Effector memory CD8-positive, alpha-beta T cell (primary cell): ENCODE measurements around the gene CAPZA1.
"Not testable (repeated sequence)": the region's sequence is repeated elsewhere in the genome, so short reads cannot be mapped to it uniquely, and the experiment has no call there.

Experiments
- ATAC-seq: fragments of 150-1000 bp; cut with Tn5 transposase; replicated peaks from 2 replicates; pipeline ENCODE4 v1.10.0; 2021; ENCODE audit warnings: mild to moderate bottlenecking, moderate library complexity
- DNase-seq, 3 experiments: peaks; one replicate each; pipeline ENCODE4 v3.0.0; 2021
- H3K27ac Mint-ChIP-seq, 2 donors: one replicate each; pipeline ENCODE4 v1.8.0; 2022; ENCODE audit warnings: mild to moderate bottlenecking in 2 of 2, mixed read lengths in 2 of 2, moderate library complexity in 2 of 2
- H3K27me3 Mint-ChIP-seq, 2 donors: one replicate each; pipeline ENCODE4 v1.8.0; 2022; ENCODE audit warnings: mixed read lengths in 2 of 2
- H3K36me3 Mint-ChIP-seq: one replicate; pipeline ENCODE4 v1.8.0; 2022; ENCODE audit warnings: mild to moderate bottlenecking, moderate library complexity, mixed read lengths; ENCODE audit not compliant: insufficient read depth
- H3K4me1 Mint-ChIP-seq, 2 donors: one replicate each; pipeline ENCODE4 v1.8.0; 2022; ENCODE audit warnings: low read depth in 2 of 2, mixed read lengths in 2 of 2
- H3K4me3 Mint-ChIP-seq, 2 donors: one replicate each; pipeline ENCODE4 v1.8.0; 2022; ENCODE audit warnings: mild to moderate bottlenecking in 2 of 2, mixed read lengths in 2 of 2, moderate library complexity in 2 of 2
- H3K9me3 Mint-ChIP-seq, 2 donors: one replicate each; pipeline ENCODE4 v1.8.0; 2022; ENCODE audit warnings: mixed read lengths in 2 of 2

Gene CAPZA1

GRCh38 chr1:112636597-112637253 is 17.1 kb downstream of the CAPZA1 start:
- Mint-ChIP-seq H3K4me1 (peaks cover 41 to 56% of the 10 kb centered on the region in 2 donors), H3K36me3 (peaks cover 7% of the 10 kb centered on the region), H3K27me3 (no peaks in the 10 kb centered on the region), H3K9me3 (no peaks in the 10 kb centered on the region), H3K4me3 (peak overlapping the region; percentile 29 to 62), H3K27ac (peak overlapping the region; percentile 9 to 88)
- peak; percentile 39 for ATAC-seq
- DNase-seq = no peak

GRCh38 chr1:112637254-112638109 is 17.9 kb downstream of the CAPZA1 start:
- ATAC-seq (no peak), DNase-seq (no peak)
- H3K27me3 Mint-ChIP-seq = no peaks in the 10 kb centered on the region
- no peaks in the 10 kb centered on the region for H3K9me3 Mint-ChIP-seq
- H3K4me1 Mint-ChIP-seq = peaks cover 36 to 56% of the 10 kb centered on the region in 2 donors
- H3K27ac Mint-ChIP-seq = peak overlapping the region; percentile 9 to 88
- peak overlapping the region; percentile 29 to 62 for H3K4me3 Mint-ChIP-seq
- peaks cover 8% of the 10 kb centered on the region for H3K36me3 Mint-ChIP-seq

- Mint-ChIP-seq H3K4me1 (peaks cover 35 to 54% of the 10 kb centered on the region in 2 donors), H3K27me3 (no peaks in the 10 kb centered on the region), H3K27ac (peak overlapping the region; percentile 9 to 88), H3K9me3 (no peaks in the 10 kb centered on the region), H3K36me3 (peaks cover 8% of the 10 kb centered on the region), H3K4me3 (peak overlapping the region in 1 of 2 donors; percentile 26)
- DNase-seq (no peak), ATAC-seq (no peak)
Measured at GRCh38 chr1:112638110-112638428, 18.4 kb downstream of the CAPZA1 start.

- H3K4me3 Mint-ChIP-seq, ATAC-seq, H3K9me3 Mint-ChIP-seq, DNase-seq, H3K27ac Mint-ChIP-seq, H3K27me3 Mint-ChIP-seq: not testable (repeated sequence)
- H3K36me3 Mint-ChIP-seq = peaks cover 18% of the 10 kb centered on the region
- peaks cover 32 to 53% of the 10 kb centered on the region in 2 donors for H3K4me1 Mint-ChIP-seq
Measured at GRCh38 chr1:112640437-112640836, 20.8 kb downstream of the CAPZA1 start.

- H3K4me3 Mint-ChIP-seq = no peak overlapping the region
- H3K36me3 Mint-ChIP-seq = peaks cover 35% of the 10 kb centered on the region
- no peaks in the 10 kb centered on the region for H3K27me3 Mint-ChIP-seq
- H3K4me1 Mint-ChIP-seq = peaks cover 25 to 50% of the 10 kb centered on the region in 2 donors
- ATAC-seq (no peak), DNase-seq (no peak)
- peak overlapping the region in 1 of 2 donors; percentile 62 for H3K27ac Mint-ChIP-seq
- no peaks in the 10 kb centered on the region for H3K9me3 Mint-ChIP-seq
Measured at GRCh38 chr1:112643080-112643479, 23.4 kb downstream of the CAPZA1 start.

- ATAC-seq (no peak), DNase-seq (no peak)
- H3K27ac Mint-ChIP-seq = peak overlapping the region; percentile 63 to 86
- H3K36me3 Mint-ChIP-seq = peaks cover 67% of the 10 kb centered on the region
- H3K27me3 Mint-ChIP-seq = no peaks in the 10 kb centered on the region
- peak overlapping the region; percentile 14 to 62 for H3K4me3 Mint-ChIP-seq
- H3K9me3 Mint-ChIP-seq = no peaks in the 10 kb centered on the region
- peaks cover 26 to 52% of the 10 kb centered on the region in 2 donors for H3K4me1 Mint-ChIP-seq
Measured at GRCh38 chr1:112646225-112646624, 26.6 kb downstream of the CAPZA1 start.

- DNase-seq = no peak
- no peak for ATAC-seq
- H3K27me3 Mint-ChIP-seq = no peaks in the 10 kb centered on the region
- H3K9me3 Mint-ChIP-seq = no peaks in the 10 kb centered on the region
- H3K4me1 Mint-ChIP-seq = peaks cover 7 to 29% of the 10 kb centered on the region in 2 donors
- no peak overlapping the region for H3K4me3 Mint-ChIP-seq
- H3K36me3 Mint-ChIP-seq = peaks cover 86% of the 10 kb centered on the region
- H3K27ac Mint-ChIP-seq = peak overlapping the region in 1 of 2 donors; percentile 3
Measured at GRCh38 chr1:112651205-112651604, 31.6 kb downstream of the CAPZA1 start.

- no peak for ATAC-seq
- H3K4me1 Mint-ChIP-seq = peaks cover 16 to 19% of the 10 kb centered on the region in 2 donors
- no peaks in the 10 kb centered on the region for H3K9me3 Mint-ChIP-seq
- H3K36me3 Mint-ChIP-seq = peaks cover 92% of the 10 kb centered on the region
- no peak for DNase-seq
- no peak overlapping the region for H3K4me3 Mint-ChIP-seq
- no peaks in the 10 kb centered on the region for H3K27me3 Mint-ChIP-seq
- H3K27ac Mint-ChIP-seq = no peak overlapping the region
Measured at GRCh38 chr1:112665857-112666256, 46.2 kb downstream of the CAPZA1 start.

GRCh38 chr1:112666946-112667345 is 47.3 kb downstream of the CAPZA1 start:
- Mint-ChIP-seq H3K4me1 (peaks cover 16 to 19% of the 10 kb centered on the region in 2 donors), H3K27me3 (no peaks in the 10 kb centered on the region), H3K27ac (peak overlapping the region; percentile 97 to 98), H3K36me3 (peaks cover 86% of the 10 kb centered on the region), H3K4me3 (no peak overlapping the region), H3K9me3 (no peaks in the 10 kb centered on the region)
- no peak for DNase-seq
- no peak for ATAC-seq

GRCh38 chr1:112672009-112672408 is 52.4 kb downstream of the CAPZA1 start:
- H3K36me3 Mint-ChIP-seq = peaks cover 65% of the 10 kb centered on the region
- H3K27ac Mint-ChIP-seq = peak overlapping the region; percentile 96 to 99
- peaks cover 41 to 50% of the 10 kb centered on the region in 2 donors for H3K4me1 Mint-ChIP-seq

GRCh38 chr1:112672842-112673241 is 53.2 kb downstream of the CAPZA1 start:
- Mint-ChIP-seq H3K36me3 (peaks cover 57% of the 10 kb centered on the region), H3K4me1 (peaks cover 45 to 53% of the 10 kb centered on the region in 2 donors), H3K9me3 (no peaks in the 10 kb centered on the region), H3K27ac (peak overlapping the region; percentile 96 to 99), H3K4me3 (peak overlapping the region; percentile 44 to 51), H3K27me3 (no peaks in the 10 kb centered on the region)
- DNase-seq (no peak), ATAC-seq (no peak)

More at GRCh38 chr1:112672009-112672408, 52.4 kb downstream of the CAPZA1 start:
- no peak overlapping the region for H3K4me3 Mint-ChIP-seq
- DNase-seq (no peak), ATAC-seq (no peak)
- no peaks in the 10 kb centered on the region for H3K9me3 Mint-ChIP-seq
- H3K27me3 Mint-ChIP-seq = no peaks in the 10 kb centered on the region

GRCh38 chr1:112673592-112674439 is 54.2 kb downstream of the CAPZA1 start:
- Mint-ChIP-seq H3K4me1 (peaks cover 45 to 51% of the 10 kb centered on the region in 2 donors), H3K9me3 (no peaks in the 10 kb centered on the region), H3K4me3 (peak overlapping the region; percentile 98 to 100), H3K27me3 (no peaks in the 10 kb centered on the region), H3K36me3 (peaks cover 47% of the 10 kb centered on the region), H3K27ac (peak overlapping the region; percentile 96 to 99)
- DNase-seq (no peak), ATAC-seq (peak; percentile 22)

- DNase-seq (peak; percentile 50 to 60 (median 52)), ATAC-seq (peak; percentile 77)
- Mint-ChIP-seq H3K4me3 (peak within 1 kb of the TSS; percentile 98 to 100), H3K27me3 (no peaks in the 10 kb centered on the region), H3K27ac (peak within 1 kb of the TSS; percentile 96 to 99), H3K4me1 (peaks cover 47 to 52% of the 10 kb centered on the region in 2 donors), H3K9me3 (no peaks in the 10 kb centered on the region), H3K36me3 (peaks cover 40% of the 10 kb centered on the region)
Measured at GRCh38 chr1:112674440-112674985, 54.9 kb downstream of the CAPZA1 start, which contains the start of gene MOV10. TSS of gene MOV10 (plus strand) at chr1:112674659. CDS start at chr1:112674913, 254 bp downstream.
